ENCODE measurements around the gene KISS1. TPM values are rescaled to one million over a fixed set of nuclear protein-coding genes. Genes with fewer than 3 reads are reported as not detected.
"Not testable (repeated sequence)": the region's sequence is repeated elsewhere in the genome, so short reads cannot be mapped to it uniquely, and the experiment has no call there.

Gene KISS1
- total and polyA plus RNA-seq, 12 donors = 0.34 to 0.50 TPM; not detected in 10

GRCh38 chr1:204240233-204240632 lies 43.9 kb upstream of the KISS1 start:
- Histone ChIP-seq H3K4me3 (no peak overlapping the region), H3K27me3 (no peaks in the 10 kb centered on the region), H3K36me3 (replicated peaks in 1 of 2) (peaks cover 0 to under 1% of the 10 kb centered on the region in 2 donors), H3K9me3 (replicated peaks in 1 of 3) (no peaks in the 10 kb centered on the region), H3K4me1 (replicated peaks in 1 of 2) (no peaks in the 10 kb centered on the region), H3K27ac (no peak overlapping the region)
- WGBS, 4 donors = 75 to 86% (median 78%) methylated on average over 1 of the region's 1 CpG
- TF ChIP-seq CTCF (IDR thresholded peaks at IDR 0.05) = no peak
- no peak for TF ChIP-seq POLR2A (IDR thresholded peaks at IDR 0.05)
- intact Hi-C loops (cut with DNase I) = no loop called here
- no peak for DNase-seq

- DNase-seq; H3K4me3 ChIP-seq; H3K36me3 ChIP-seq (replicated peaks in 1 of 2): not testable (repeated sequence)
Measured at GRCh38 chr1:204239401-204239800, 43.1 kb upstream of the KISS1 start.

GRCh38 chr1:204238520-204238919 lies 42.2 kb upstream of the KISS1 start:
- H3K27ac ChIP-seq; H3K4me3 ChIP-seq; H3K9me3 ChIP-seq (replicated peaks in 1 of 3); H3K4me1 ChIP-seq (replicated peaks in 1 of 2); H3K27me3 ChIP-seq; H3K36me3 ChIP-seq (replicated peaks in 1 of 2); intact Hi-C loops (cut with DNase I); DNase-seq: not testable (repeated sequence)
- 80 to 92% (median 85%) methylated on average over 2 of the region's 2 CpGs for WGBS, 4 donors

More at GRCh38 chr1:204239401-204239800, 43.1 kb upstream of the KISS1 start:
- 76 to 100% (median 83%) methylated on average over 2 to 3 of the region's 3 CpGs for WGBS, 4 donors
- H3K9me3 ChIP-seq (replicated peaks in 1 of 3); H3K27me3 ChIP-seq; intact Hi-C loops (cut with DNase I); H3K27ac ChIP-seq; H3K4me1 ChIP-seq (replicated peaks in 1 of 2): not testable (repeated sequence)

- 94 to 100% (median 96%) methylated on average over 1 of the region's 1 CpG for WGBS, 4 donors
Measured at GRCh38 chr1:204237515-204237914, 41.2 kb upstream of the KISS1 start.

GRCh38 chr1:204232526-204232925 lies 36.2 kb upstream of the KISS1 start:
- Histone ChIP-seq H3K27me3 (no peaks in the 10 kb centered on the region), H3K4me1 (replicated peaks in 1 of 2) (no peaks in the 10 kb centered on the region), H3K27ac (no peak overlapping the region), H3K36me3 (replicated peaks in 1 of 2) (peaks cover 0 to 4% of the 10 kb centered on the region in 2 donors), H3K4me3 (no peak overlapping the region), H3K9me3 (replicated peaks in 1 of 3) (no peaks in the 10 kb centered on the region)
- DNase-seq = no peak
- TF ChIP-seq POLR2A (IDR thresholded peaks at IDR 0.05) (no peak), CTCF (IDR thresholded peaks at IDR 0.05) (no peak)
- intact Hi-C loops (cut with DNase I) = no loop called here

More at GRCh38 chr1:204237515-204237914, 41.2 kb upstream of the KISS1 start:
- H3K36me3 ChIP-seq (replicated peaks in 1 of 2); H3K27ac ChIP-seq; H3K9me3 ChIP-seq (replicated peaks in 1 of 3); H3K4me1 ChIP-seq (replicated peaks in 1 of 2); H3K27me3 ChIP-seq; DNase-seq; intact Hi-C loops (cut with DNase I); H3K4me3 ChIP-seq: not testable (repeated sequence)

GRCh38 chr1:204230211-204230610 lies 33.9 kb upstream of the KISS1 start:
- H3K4me1 ChIP-seq (replicated peaks in 1 of 2) = no peaks in the 10 kb centered on the region

More at GRCh38 chr1:204230211-204230610, 33.9 kb upstream of the KISS1 start:
- TF ChIP-seq CTCF (IDR thresholded peaks at IDR 0.05) = no peak
- TF ChIP-seq POLR2A (IDR thresholded peaks at IDR 0.05) = no peak
- DNase-seq = no peak
- intact Hi-C loops (cut with DNase I) = no loop called here
- Histone ChIP-seq H3K27ac (no peak overlapping the region), H3K36me3 (replicated peaks in 1 of 2) (peaks cover 0 to 4% of the 10 kb centered on the region in 2 donors), H3K27me3 (no peaks in the 10 kb centered on the region), H3K4me3 (no peak overlapping the region), H3K9me3 (replicated peaks in 1 of 3) (no peaks in the 10 kb centered on the region)
- WGBS, 4 donors = 90 to 95% (median 91%) methylated on average over 14 of the region's 14 CpGs

Data from adrenal gland (tissue), 12 donors.